HEK293T (cell line): ENCODE data around the gene CDH13.

Experiments
- CTCF ChIA-PET: fragments of 350-600 bp; formaldehyde crosslinking; extraction: SDS; loops from one replicate; lab custom pipeline; 2021; ENCODE audit warnings: antibody characterized with exemption, inconsistent platforms; lab: Yijun Ruan, JAX
- POLR2A ChIA-PET: fragments of 350-600 bp; formaldehyde crosslinking; extraction: SDS; loops from one replicate; lab custom pipeline; 2020; ENCODE audit warnings: antibody characterized with exemption, inconsistent platforms; lab: Yijun Ruan, JAX
- DNase-seq: peaks from one replicate; pipeline ENCODE4 v3.0.0; 2012; ENCODE audit warnings: mixed read lengths; ENCODE audit errors: extremely low spot score
- ARNT ChIP-seq: fragments of 450-650 bp; IDR thresholded peaks from 2 replicates; pipeline ENCODE4 v1.6.1; 2017; ENCODE audit warnings: mild to moderate bottlenecking
- BHLHE40 ChIP-seq: fragments of 450-650 bp; IDR thresholded peaks from 2 replicates; pipeline ENCODE4 v1.6.1; 2016; ENCODE audit warnings: mild to moderate bottlenecking, moderate library complexity, borderline replicate concordance
- CTBP1 ChIP-seq: fragments of 450-650 bp; IDR thresholded peaks from 2 replicates; pipeline ENCODE4 v1.6.1; 2016; ENCODE audit warnings: borderline replicate concordance
- ELF4 ChIP-seq: fragments of 450-650 bp; IDR thresholded peaks from 2 replicates; pipeline ENCODE4 v1.6.1; 2017; ENCODE audit warnings: antibody characterized with exemption
- FOXA1 ChIP-seq: fragments of 450-650 bp; IDR thresholded peaks from 2 replicates; pipeline ENCODE4 v1.6.1; 2016; ENCODE audit warnings: mild to moderate bottlenecking
- FOXK2 ChIP-seq: fragments of 450-650 bp; IDR thresholded peaks from 2 replicates; pipeline ENCODE4 v1.6.1; 2016; ENCODE audit warnings: mild to moderate bottlenecking
- FOXM1 ChIP-seq: fragments of 450-650 bp; IDR thresholded peaks from 2 replicates; pipeline ENCODE4 v1.6.1; 2017; ENCODE audit warnings: mild to moderate bottlenecking, borderline replicate concordance
- HDGF ChIP-seq: fragments of 450-650 bp; IDR thresholded peaks from 2 replicates; pipeline ENCODE4 v1.6.1; 2017; ENCODE audit warnings: antibody characterized with exemption, borderline replicate concordance
- L3MBTL2 ChIP-seq: fragments of 450-650 bp; conservative IDR thresholded peaks from 2 replicates; pipeline ENCODE4 v1.6.1; 2016; ENCODE audit warnings: mild to moderate bottlenecking
- LEF1 ChIP-seq: fragments of 450-650 bp; IDR thresholded peaks from 2 replicates; pipeline ENCODE4 v1.6.1; 2017; ENCODE audit warnings: mild to moderate bottlenecking, borderline replicate concordance
- NFRKB ChIP-seq: fragments of 450-650 bp; IDR thresholded peaks from 2 replicates; pipeline ENCODE4 v1.6.1; 2016; ENCODE audit warnings: mild to moderate bottlenecking, moderate library complexity
- SP1 ChIP-seq: fragments of 450-650 bp; IDR thresholded peaks from 2 replicates; pipeline ENCODE4 v1.6.1; 2017
- SUZ12 ChIP-seq: fragments of 450-650 bp; IDR thresholded peaks from 2 replicates; pipeline ENCODE4 v1.6.1; 2016; ENCODE audit warnings: mild to moderate bottlenecking
- TARDBP ChIP-seq: fragments of 450-650 bp; IDR thresholded peaks from 2 replicates; pipeline ENCODE4 v1.6.1; 2016
- ZNF384 ChIP-seq: fragments of 450-650 bp; IDR thresholded peaks from 2 replicates; pipeline ENCODE4 v1.6.1; 2016
- TF ChIP-seq, protein P1 (sequence below): fragments of 450-650 bp; IDR thresholded peaks from 2 replicates; pipeline ENCODE4 v1.6.1; 2016

The CDH13 gene

DNA sequence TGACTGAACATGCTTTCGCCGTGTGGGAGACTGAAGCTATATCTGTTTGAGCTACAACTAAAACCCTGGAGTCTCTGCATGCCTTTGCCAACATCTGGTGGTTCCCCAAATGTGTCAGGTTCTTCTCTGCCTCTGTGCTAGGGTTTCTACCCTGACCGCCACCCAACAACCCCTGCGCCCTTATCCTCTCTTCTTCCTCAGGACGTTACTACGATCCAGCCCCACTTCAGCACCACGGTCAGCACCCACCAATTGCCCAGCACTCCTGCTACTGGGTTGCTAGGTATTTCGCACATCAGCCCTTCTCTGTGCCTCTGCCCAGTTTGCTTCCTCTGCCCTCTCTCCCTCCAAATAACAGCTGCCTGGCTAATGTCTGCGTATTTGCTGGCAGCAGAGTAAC lies 1074.7 kb downstream of the CDH13 start:
- POLR2A ChIA-PET = no interaction called here
- CTCF ChIA-PET = no interaction called here
- TF ChIP-seq, protein P1, sequence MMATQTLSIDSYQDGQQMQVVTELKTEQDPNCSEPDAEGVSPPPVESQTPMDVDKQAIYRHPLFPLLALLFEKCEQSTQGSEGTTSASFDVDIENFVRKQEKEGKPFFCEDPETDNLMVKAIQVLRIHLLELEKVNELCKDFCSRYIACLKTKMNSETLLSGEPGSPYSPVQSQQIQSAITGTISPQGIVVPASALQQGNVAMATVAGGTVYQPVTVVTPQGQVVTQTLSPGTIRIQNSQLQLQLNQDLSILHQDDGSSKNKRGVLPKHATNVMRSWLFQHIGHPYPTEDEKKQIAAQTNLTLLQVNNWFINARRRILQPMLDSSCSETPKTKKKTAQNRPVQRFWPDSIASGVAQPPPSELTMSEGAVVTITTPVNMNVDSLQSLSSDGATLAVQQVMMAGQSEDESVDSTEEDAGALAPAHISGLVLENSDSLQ = no peak
- TF ChIP-seq CTBP1 (no peak), L3MBTL2 (no peak), FOXA1 (no peak), ARNT (no peak), LEF1 (no peak), NFRKB (no peak), HDGF (no peak), SP1 (no peak), FOXM1 (no peak), ZNF384 (no peak)
- peak; percentile 56 for DNase-seq

DNA sequence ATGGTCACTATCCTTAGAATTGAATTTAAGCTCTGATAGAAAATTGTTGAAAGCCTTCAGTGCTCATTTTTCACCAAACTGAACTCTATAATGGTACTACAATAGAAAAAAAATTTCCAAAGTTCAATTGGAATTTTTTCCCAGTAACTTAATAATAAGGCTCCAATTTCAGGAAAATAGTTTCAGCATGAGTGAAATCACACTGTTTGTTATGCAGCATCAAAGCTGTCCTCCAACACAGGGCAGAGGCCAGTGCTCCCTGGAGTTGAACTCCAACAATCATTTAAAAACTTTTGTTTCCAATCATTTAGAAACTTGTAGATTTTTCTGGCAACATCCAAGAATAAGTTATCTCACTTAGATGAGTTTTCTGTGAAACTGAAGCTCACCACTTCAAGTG lies 1077.9 kb downstream of the CDH13 start:
- DNase-seq = no peak
- CTCF ChIA-PET = no interaction called here
- TF ChIP-seq LEF1 = no peak
- no peak for TF ChIP-seq TARDBP
- no peak for TF ChIP-seq SUZ12
- TF ChIP-seq HDGF = no peak
- TF ChIP-seq BHLHE40 = no peak
- TF ChIP-seq CTBP1 = no peak
- no peak for TF ChIP-seq ELF4
- TF ChIP-seq FOXA1 = no peak
- no peak for TF ChIP-seq SP1
- TF ChIP-seq NFRKB = no peak
- TF ChIP-seq L3MBTL2 = no peak
- TF ChIP-seq, protein P1 = no peak
- no peak for TF ChIP-seq FOXM1
- no peak for TF ChIP-seq ARNT
- no peak for TF ChIP-seq ZNF384
- no peak for TF ChIP-seq FOXK2
- POLR2A ChIA-PET = no interaction called here

DNA sequence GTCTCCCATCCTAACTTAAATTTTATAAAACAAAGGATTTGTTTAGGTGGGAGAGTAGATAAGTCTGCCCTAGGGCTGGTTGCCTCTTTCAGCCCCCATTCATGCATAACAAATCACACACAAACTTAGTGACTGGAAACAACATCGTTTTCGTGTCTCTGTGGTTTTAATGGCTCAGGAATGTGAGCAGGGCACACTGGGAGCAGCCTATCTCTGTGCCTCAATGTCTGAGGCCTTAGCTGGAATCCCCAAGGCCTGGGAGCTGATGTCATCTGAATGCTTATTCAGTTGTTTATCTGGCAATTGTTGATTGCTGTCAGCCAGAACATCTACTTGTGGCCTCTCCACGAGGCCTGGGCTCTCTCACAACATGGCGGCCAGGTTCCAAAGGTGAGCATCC lies 1079.1 kb downstream of the CDH13 start:
- CTCF ChIA-PET = no interaction called here
- no peak for DNase-seq
- POLR2A ChIA-PET = no interaction called here
- TF ChIP-seq NFRKB = no peak
- no peak for TF ChIP-seq BHLHE40
- TF ChIP-seq CTBP1 = no peak
- TF ChIP-seq FOXM1 = no peak
- no peak for TF ChIP-seq FOXK2
- no peak for TF ChIP-seq FOXA1
- TF ChIP-seq ELF4 = no peak
- no peak for TF ChIP-seq LEF1
- no peak for TF ChIP-seq SP1

DNA sequence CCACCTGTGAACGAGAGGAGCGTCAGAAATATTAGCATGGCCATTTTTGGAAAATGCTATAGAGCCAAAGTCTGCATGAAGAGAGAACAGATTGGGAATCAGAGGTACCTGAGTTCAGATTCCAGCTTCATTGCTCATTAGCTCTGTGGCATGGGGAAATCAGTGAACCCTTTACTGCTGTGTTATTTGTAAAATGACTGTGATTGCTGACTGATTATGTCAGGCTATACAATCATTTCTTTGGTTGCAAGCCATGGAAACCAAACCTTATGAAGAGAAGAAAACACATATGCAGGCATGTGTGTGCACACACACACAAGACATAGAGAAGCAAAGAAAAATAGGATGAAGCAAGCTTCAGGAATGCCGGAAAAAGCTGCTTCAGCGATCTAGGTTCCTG lies 1079.6 kb downstream of the CDH13 start:
- no peak for DNase-seq
- TF ChIP-seq SP1 (no peak), BHLHE40 (no peak), FOXK2 (no peak), FOXA1 (no peak), CTBP1 (no peak), ARNT (no peak), LEF1 (no peak), ELF4 (no peak), ZNF384 (no peak), NFRKB (no peak), TARDBP (no peak)
- TF ChIP-seq, protein P1 = no peak
- CTCF ChIA-PET = no interaction called here
- POLR2A ChIA-PET = no interaction called here

DNA sequence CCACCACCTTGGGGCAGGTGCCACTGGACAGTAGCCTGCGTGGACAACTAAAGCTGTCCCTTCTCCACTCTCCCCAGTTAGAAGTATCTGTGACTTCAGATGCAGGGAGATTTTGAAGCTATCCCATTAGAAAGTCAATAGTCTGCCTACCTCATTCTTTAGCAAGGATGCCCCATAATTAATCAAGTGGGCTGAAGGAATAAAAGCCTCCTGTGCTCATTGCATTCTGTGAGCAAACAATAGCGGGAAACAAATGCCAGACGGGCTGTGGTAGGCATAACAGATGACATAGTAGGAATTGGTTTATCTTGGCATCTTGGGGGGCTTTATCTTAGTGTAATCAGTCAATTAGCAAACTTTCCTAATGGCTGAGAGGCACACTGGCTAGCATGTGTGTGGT lies 1084.3 kb downstream of the CDH13 start:
- DNase-seq = no peak
- no peak for TF ChIP-seq NFRKB
- no peak for TF ChIP-seq BHLHE40
- TF ChIP-seq, protein P1 = no peak
- no peak for TF ChIP-seq ELF4
- no peak for TF ChIP-seq HDGF
- TF ChIP-seq ARNT = no peak
- TF ChIP-seq SUZ12 = no peak
- no peak for TF ChIP-seq FOXA1
- no peak for TF ChIP-seq SP1
- TF ChIP-seq ZNF384 = no peak
- no peak for TF ChIP-seq FOXK2
- no peak for TF ChIP-seq TARDBP
- TF ChIP-seq LEF1 = no peak
- no peak for TF ChIP-seq L3MBTL2
- no peak for TF ChIP-seq FOXM1
- POLR2A ChIA-PET = no interaction called here
- CTCF ChIA-PET = no interaction called here

DNA sequence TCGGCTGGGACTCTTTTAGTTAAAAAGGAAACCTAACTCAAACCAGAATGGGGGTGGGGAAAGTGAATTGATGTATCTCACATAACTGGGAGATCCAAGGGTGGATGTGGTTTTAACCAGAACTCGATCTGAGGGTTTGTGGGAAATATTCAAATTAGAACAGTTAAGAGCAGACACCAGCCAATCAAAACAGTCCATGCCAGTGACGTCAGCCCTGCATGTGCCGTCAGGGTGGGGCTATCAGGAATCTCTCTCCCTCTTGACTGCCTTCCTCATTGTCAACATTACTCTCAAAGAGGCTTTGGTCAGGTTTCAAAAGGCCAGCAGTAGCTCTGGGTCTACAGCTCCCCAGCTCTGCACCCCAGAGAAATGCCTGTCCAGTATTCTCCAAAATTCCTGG lies 1086.8 kb downstream of the CDH13 start:
- ChIA-PET CTCF (no interaction called here), POLR2A (no interaction called here)
- DNase-seq = no peak
- no peak for TF ChIP-seq HDGF
- TF ChIP-seq ELF4 = no peak
- no peak for TF ChIP-seq FOXM1
- TF ChIP-seq NFRKB = no peak
- no peak for TF ChIP-seq SP1
- no peak for TF ChIP-seq ZNF384
